GM12878 (cell line): ENCODE measurements around the gene MYO3B. TPM values are rescaled to one million over a fixed set of nuclear protein-coding genes. Genes with fewer than 3 reads are reported as not detected.

ENCODE experiments used
- ATAC-seq: fragments of 200-7000 bp; cut with Tn5 transposase; 3 replicates; pipeline ENCODE4 v1.9.1; 2020; ENCODE audit warnings: mild to moderate bottlenecking, moderate library complexity
- BruUV-seq: library from RNA; stranded (reverse); fragments of 400-500 nt; replicated peaks from 2 replicates; lab custom pipeline; 2021; lab: Mats Ljungman, UMichigan
- CTCF ChIA-PET: fragments of 300-600 bp; sonication (Branson Sonifier 250); formaldehyde crosslinking; extraction: SDS; loops from one replicate; lab custom pipeline; 2021; ENCODE audit warnings: inconsistent platforms; lab: Yijun Ruan, JAX
- POLR2A ChIA-PET: fragments of 350-600 bp; formaldehyde crosslinking; extraction: SDS; loops from one replicate; lab custom pipeline; 2021; ENCODE audit warnings: inconsistent platforms; lab: Charles Lee
- RAD21 ChIA-PET: fragments of 300-600 bp; sonication (Branson Sonifier 250); formaldehyde crosslinking; loops from one replicate; lab custom pipeline; 2023; ENCODE audit warnings: antibody characterized with exemption; ENCODE audit not compliant: unreplicated experiment; lab: Charles Lee
- SMC1A ChIA-PET: fragments of 300-600 bp; sonication (Branson Sonifier 250); formaldehyde crosslinking; loops from one replicate; lab custom pipeline; 2023; ENCODE audit not compliant: unreplicated experiment, uncharacterized antibody; lab: Charles Lee
- DNase-seq: peaks from one replicate; pipeline ENCODE4 v3.0.0-alpha.2; 2011; ENCODE audit warnings: low read depth, low spot score
- FAIRE-seq: peaks from 3 replicates; lab custom pipeline; 2011; peaks lifted over from hg19 to GRCh38; lab: Jason Lieb, UNC
- H2AFZ ChIP-seq: 2 replicates; pipeline ENCODE4 v1.6.0; 2011; ENCODE audit warnings: low read depth, low read length, control low read depth; ENCODE audit not compliant: control insufficient read depth
- H3K27ac ChIP-seq: 2 replicates; pipeline ENCODE4 v1.5.1; 2011; ENCODE audit warnings: control low read depth; ENCODE audit not compliant: control insufficient read depth, insufficient read depth
- H3K27me3 ChIP-seq, 2 experiments: replicated peaks in 1 of 2; 2 replicates each; pipeline versions ENCODE4 v1.6.0 to v1.6.1; 2011; ENCODE audit warnings: low read length in 1 of 2; ENCODE audit not compliant: control insufficient read depth in 2 of 2, insufficient read depth in 2 of 2
- H3K36me3 ChIP-seq, 2 experiments: 2 replicates each; pipeline ENCODE4 v1.5.1; 2011; ENCODE audit warnings: low read length in 1 of 2; ENCODE audit not compliant: control insufficient read depth in 2 of 2, insufficient read depth in 2 of 2
- H3K4me1 ChIP-seq: 2 replicates; pipeline ENCODE4 v1.6.1; 2011; ENCODE audit warnings: mild to moderate bottlenecking, low read length, moderate library complexity, mixed read lengths; ENCODE audit not compliant: control insufficient read depth, insufficient read depth
- H3K4me2 ChIP-seq: 2 replicates; pipeline ENCODE4 v1.6.0; 2011; ENCODE audit warnings: control low read depth; ENCODE audit not compliant: control insufficient read depth, insufficient read depth
- H3K4me3 ChIP-seq: fragments of 200-600 bp; sonication (generic); 2 replicates; pipeline ENCODE4 v1.5.1; 2016
- H3K79me2 ChIP-seq: 2 replicates; pipeline ENCODE4 v1.6.0; 2011; ENCODE audit warnings: low read length; ENCODE audit not compliant: control insufficient read depth, insufficient read depth
- H3K9ac ChIP-seq: 2 replicates; pipeline ENCODE4 v1.8.0; 2011; ENCODE audit warnings: low read length, control low read depth, mixed read lengths; ENCODE audit not compliant: control insufficient read depth, insufficient read depth
- H3K9me3 ChIP-seq: replicated peaks from 3 replicates; pipeline ENCODE4 v1.5.1; 2011; ENCODE audit warnings: mild to moderate bottlenecking, low read length; ENCODE audit not compliant: control insufficient read depth, insufficient read depth
- H4K20me1 ChIP-seq: 2 replicates; pipeline ENCODE4 v1.6.0; 2011; ENCODE audit not compliant: control insufficient read depth, insufficient read depth
- DPF2 ChIP-seq: fragments of 450-650 bp; IDR thresholded peaks from 2 replicates; pipeline ENCODE4 v1.6.1; 2017; ENCODE audit warnings: mild to moderate bottlenecking
- HDAC2 ChIP-seq: fragments of 200-600 bp; sonication (generic); IDR thresholded peaks from 2 replicates; pipeline ENCODE4 v1.6.1; 2017
- MYC ChIP-seq: IDR thresholded peaks from 2 replicates; pipeline ENCODE4 v1.6.1; 2011; ENCODE audit warnings: mild to moderate bottlenecking, low read length, moderate library complexity, inconsistent platforms; ENCODE audit not compliant: insufficient read depth, insufficient replicate concordance, insufficient read length, severe bottlenecking
- NRF1 ChIP-seq: conservative IDR thresholded peaks from 2 replicates; pipeline ENCODE4 v1.6.1; 2011; ENCODE audit warnings: mild to moderate bottlenecking, low read depth, low read length, improper control_type of control experiment
- POLR2AphosphoS5 ChIP-seq: IDR thresholded peaks from 2 replicates; pipeline ENCODE4 v1.6.1; 2011; ENCODE audit warnings: mild to moderate bottlenecking, low read length, inconsistent platforms
- WGBS: methylation state at CpG from one replicate; pipeline ENCODE4 v1.1.6; 2016; ENCODE audit warnings: low lambda C conversion rate; ENCODE audit not compliant: insufficient replicate concordance, insufficient coverage; ENCODE audit errors: missing lambda C conversion rate; 5-methylcytosine and 5-hydroxymethylcytosine counted together
- in situ Hi-C: fragments of 300-500 bp; cut with MboI; formaldehyde crosslinking; loops from 9 replicates; pipeline ENCODE4 v1.14.3; 2018; ENCODE audit warnings: mixed read lengths
- intact Hi-C: fragments of 100-400 bp; cut with micrococcal nuclease; formaldehyde crosslinking; loops from one replicate; pipeline ENCODE4 v1.14.2; 2022; ENCODE audit not compliant: unreplicated experiment
- polyA plus RNA-seq, 11 experiments: library from polyadenylated mRNA; depleted of rRNA in 4 of 11; unstranded in 6 of 11; stranded (reverse) in 5 of 11; fragments of >200 nt; fragmentation: Nextera tagmentation in 4 of 11; fragmentation: Illumina TruSeq in 1 of 11; extraction: Ambion mirVana in 4 of 11; extraction: Trizol in 1 of 11; gene quantifications; 1 replicate in 1 of 11; 2 replicates in 10 of 11; pipeline versions ENCODE4 v1.2.1 to v1.2.3, GENCODE V29; 2011 to 2016; ENCODE audit warnings: inconsistent platforms in 2 of 11, missing spikeins in 2 of 11, low read depth in 1 of 11
- total RNA-seq, 4 experiments: library from RNA; depleted of rRNA in 3 of 4; stranded (reverse); fragments of >200 nt in 3 of 4; fragmentation: Illumina TruSeq in 1 of 4; extraction: Trizol in 1 of 4; gene quantifications; 2 replicates each; pipeline versions ENCODE4 v1.2.1 to v1.2.3, GENCODE V29; 2013 to 2021
- TF ChIP-seq, protein P1 (sequence below): IDR thresholded peaks from 2 replicates; pipeline ENCODE4 v1.6.1; 2011; ENCODE audit warnings: mild to moderate bottlenecking, low read depth, low read length, moderate library complexity; ENCODE audit not compliant: insufficient replicate concordance

The MYO3B gene
- total and polyA plus RNA-seq, 10 of the 15 experiments (the other 5 are each of a cell fraction or from before 2014, with no cell fraction given), result 1.1 to 7.1 (median 2.1) TPM

GRCh38 chr2:170475878-170476277 is 297.9 kb downstream of the MYO3B start:
- FAIRE-seq, result no peak
- intact Hi-C loops (no loop called here), in situ Hi-C loops (no loop called here)
- no peak for DNase-seq
- no peaks in the 10 kb centered on the region; the same call in 1 of the 2 replicates for H4K20me1 ChIP-seq
- TF ChIP-seq NRF1, result no peak
- no peak for TF ChIP-seq MYC
- TF ChIP-seq, protein P1, sequence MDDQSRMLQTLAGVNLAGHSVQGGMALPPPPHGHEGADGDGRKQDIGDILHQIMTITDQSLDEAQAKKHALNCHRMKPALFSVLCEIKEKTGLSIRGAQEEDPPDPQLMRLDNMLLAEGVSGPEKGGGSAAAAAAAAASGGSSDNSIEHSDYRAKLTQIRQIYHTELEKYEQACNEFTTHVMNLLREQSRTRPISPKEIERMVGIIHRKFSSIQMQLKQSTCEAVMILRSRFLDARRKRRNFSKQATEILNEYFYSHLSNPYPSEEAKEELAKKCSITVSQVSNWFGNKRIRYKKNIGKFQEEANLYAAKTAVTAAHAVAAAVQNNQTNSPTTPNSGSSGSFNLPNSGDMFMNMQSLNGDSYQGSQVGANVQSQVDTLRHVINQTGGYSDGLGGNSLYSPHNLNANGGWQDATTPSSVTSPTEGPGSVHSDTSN, result no peak
- no peak for TF ChIP-seq POLR2AphosphoS5
- no peak for TF ChIP-seq DPF2
- TF ChIP-seq HDAC2, result no peak
- CTCF ChIA-PET, result interaction anchor here (0.6 to 1.5 kb wide), 3 partner anchors 27 to 881 kb away, joined by 3 to 4 read pairs (median 3); no protein-coding TSS in a partner anchor
- H3K27ac ChIP-seq, result no peak overlapping the region
- RAD21 ChIA-PET, result no interaction called here
- ATAC-seq, result no peak
- no peak overlapping the region for H3K4me2 ChIP-seq
- no peaks in the 10 kb centered on the region for H3K36me3 ChIP-seq
- H3K4me1 ChIP-seq, result no peaks in the 10 kb centered on the region
- BruUV-seq, result no TSS peak
- no peak overlapping the region for H3K4me3 ChIP-seq
- no peaks in the 10 kb centered on the region for H3K9me3 ChIP-seq
- no peaks in the 10 kb centered on the region for H3K79me2 ChIP-seq
- no peak overlapping the region for H2AFZ ChIP-seq
- SMC1A ChIA-PET, result interaction anchor here (2.4 kb wide), 1 partner anchor 10 kb away, joined by 5 read pairs; no protein-coding TSS in a partner anchor
- no peaks in the 10 kb centered on the region for H3K27me3 ChIP-seq
- H3K9ac ChIP-seq, result no peak overlapping the region
- POLR2A ChIA-PET, result no interaction called here
- 20% methylated on average over 6 of the region's 6 CpGs for WGBS
